BJ (cell line): ENCODE measurements around the gene SEC14L2. TPM values are rescaled to one million over a fixed set of nuclear protein-coding genes. Genes with fewer than 3 reads are reported as not detected.

ENCODE experiments used
- CTCF ChIA-PET: fragments of 350-600 bp; formaldehyde crosslinking; extraction: SDS; loops from one replicate; lab custom pipeline; 2021; ENCODE audit warnings: antibody characterized with exemption, inconsistent platforms; lab: Yijun Ruan, JAX
- POLR2A ChIA-PET: fragments of 300-600 bp; sonication (Branson Sonifier 250); formaldehyde crosslinking; extraction: SDS; loops from one replicate; lab custom pipeline; 2021; ENCODE audit warnings: antibody characterized with exemption; lab: Charles Lee
- DNase-seq: peaks from one replicate; pipeline ENCODE4 v3.0.0-alpha.2; 2011; ENCODE audit warnings: low read depth
- H3K27me3 ChIP-seq: 2 replicates; pipeline ENCODE4 v1.6.0; 2011; ENCODE audit warnings: low read length; ENCODE audit not compliant: control insufficient read depth, insufficient read depth
- H3K36me3 ChIP-seq: 2 replicates; pipeline ENCODE4 v1.5.1; 2011; ENCODE audit warnings: low read length; ENCODE audit not compliant: control insufficient read depth, insufficient read depth
- H3K4me3 ChIP-seq: 2 replicates; pipeline ENCODE4 v1.5.1; 2011; ENCODE audit warnings: low read depth, mild to moderate bottlenecking, control low read depth, low read length
- polyA plus RNA-seq: library from polyadenylated mRNA; depleted of rRNA; stranded (reverse); fragments of >200 nt; gene quantifications from 2 replicates; pipeline ENCODE4 v1.2.3, GENCODE V29; 2011
- TF ChIP-seq, protein P1 (sequence below): IDR thresholded peaks from 2 replicates; pipeline ENCODE4 v1.5.1; 2011; ENCODE audit warnings: low read depth, mild to moderate bottlenecking, control low read depth, inconsistent platforms, low read length, moderate library complexity; ENCODE audit not compliant: insufficient read depth

SEC14L2 gene
- polyA plus RNA-seq, 1 experiment = 20.1 TPM

- H3K27me3 ChIP-seq = no peaks in the 10 kb centered on the region
- TF ChIP-seq, protein P1, sequence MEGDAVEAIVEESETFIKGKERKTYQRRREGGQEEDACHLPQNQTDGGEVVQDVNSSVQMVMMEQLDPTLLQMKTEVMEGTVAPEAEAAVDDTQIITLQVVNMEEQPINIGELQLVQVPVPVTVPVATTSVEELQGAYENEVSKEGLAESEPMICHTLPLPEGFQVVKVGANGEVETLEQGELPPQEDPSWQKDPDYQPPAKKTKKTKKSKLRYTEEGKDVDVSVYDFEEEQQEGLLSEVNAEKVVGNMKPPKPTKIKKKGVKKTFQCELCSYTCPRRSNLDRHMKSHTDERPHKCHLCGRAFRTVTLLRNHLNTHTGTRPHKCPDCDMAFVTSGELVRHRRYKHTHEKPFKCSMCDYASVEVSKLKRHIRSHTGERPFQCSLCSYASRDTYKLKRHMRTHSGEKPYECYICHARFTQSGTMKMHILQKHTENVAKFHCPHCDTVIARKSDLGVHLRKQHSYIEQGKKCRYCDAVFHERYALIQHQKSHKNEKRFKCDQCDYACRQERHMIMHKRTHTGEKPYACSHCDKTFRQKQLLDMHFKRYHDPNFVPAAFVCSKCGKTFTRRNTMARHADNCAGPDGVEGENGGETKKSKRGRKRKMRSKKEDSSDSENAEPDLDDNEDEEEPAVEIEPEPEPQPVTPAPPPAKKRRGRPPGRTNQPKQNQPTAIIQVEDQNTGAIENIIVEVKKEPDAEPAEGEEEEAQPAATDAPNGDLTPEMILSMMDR = no peak
- ChIA-PET POLR2A (no interaction called here), CTCF (interaction anchor here (1.5 kb wide), 1 partner anchor 19 kb away, joined by 4 read pairs; no protein-coding TSS in a partner anchor)
- H3K4me3 ChIP-seq = no peak overlapping the region
- DNase-seq = peak; percentile 52
- H3K36me3 ChIP-seq = peaks cover 13% of the 10 kb centered on the region
These were observed 23.7 kb downstream of the SEC14L2 start for GRCh38 chr22:30420347-30421125.

DNA sequence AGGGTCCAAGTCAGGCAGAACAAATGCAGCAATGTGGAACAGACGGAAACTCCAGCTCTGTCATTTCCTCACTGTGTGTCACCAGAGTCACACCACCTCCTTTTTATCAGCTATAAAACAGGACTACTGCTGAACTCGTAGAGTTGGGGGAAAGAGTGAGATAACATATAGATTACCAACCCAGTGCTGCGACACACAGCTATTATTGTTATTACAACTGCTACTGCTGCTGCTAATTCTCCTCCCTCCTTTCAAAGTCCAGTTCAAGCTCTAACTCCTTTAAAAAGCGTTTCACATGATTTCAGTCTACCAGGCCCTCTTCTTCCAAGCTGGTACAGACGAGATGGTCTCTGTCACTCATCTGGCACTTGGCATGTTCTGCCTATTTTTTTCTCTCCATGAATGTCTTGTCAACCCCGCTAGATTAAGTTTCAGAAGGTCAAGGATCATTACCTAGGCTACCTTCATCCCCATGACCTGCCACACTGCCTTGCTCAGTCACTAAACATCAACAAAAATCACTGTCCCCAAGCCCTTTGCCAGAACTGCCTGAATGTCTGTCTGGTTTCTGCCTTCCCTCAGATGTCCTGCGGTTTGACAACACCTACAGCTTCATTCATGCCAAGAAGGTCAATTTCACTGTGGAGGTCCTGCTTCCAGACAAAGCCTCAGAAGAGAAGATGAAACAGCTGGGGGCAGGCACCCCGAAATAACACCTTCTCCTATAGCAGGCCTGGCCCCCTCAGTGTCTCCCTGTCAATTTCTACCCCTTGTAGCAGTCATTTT is 25.1 kb downstream of the SEC14L2 start:
- no peaks in the 10 kb centered on the region for H3K27me3 ChIP-seq
- no peak for DNase-seq
- no peak overlapping the region for H3K4me3 ChIP-seq
- ChIA-PET POLR2A (interaction anchor here (0.6 to 0.9 kb wide), 2 partner anchors 9 to 13 kb away, joined by 4 to 5 read pairs; no protein-coding TSS in a partner anchor), CTCF (interaction anchor here (0.8 to 6.3 kb wide), 8 partner anchors 8 to 158 kb away, joined by 3 to 37 read pairs (median 3); partner anchors contain the start of gene CASTOR1)
- H3K36me3 ChIP-seq = peaks cover 4% of the 10 kb centered on the region
- TF ChIP-seq, protein P1 = no peak

GRCh38 chr22:30422481-30423300 is 25.9 kb downstream of the SEC14L2 start:
- CTCF ChIA-PET = interaction anchor here (0.6 to 6.3 kb wide), 13 partner anchors 9 to 159 kb away, joined by 3 to 37 read pairs (median 3); partner anchors contain the start of gene CASTOR1
- DNase-seq = peak; percentile 70
- H3K27me3 ChIP-seq = no peaks in the 10 kb centered on the region
- TF ChIP-seq, protein P1 = no peak
- peak overlapping the region; percentile 47 for H3K4me3 ChIP-seq
- POLR2A ChIA-PET = interaction anchor here (0.5 to 0.9 kb wide), 2 partner anchors 14 to 226 kb away, joined by 3 to 4 read pairs; no protein-coding TSS in a partner anchor
- peaks cover under 1% of the 10 kb centered on the region for H3K36me3 ChIP-seq

DNA sequence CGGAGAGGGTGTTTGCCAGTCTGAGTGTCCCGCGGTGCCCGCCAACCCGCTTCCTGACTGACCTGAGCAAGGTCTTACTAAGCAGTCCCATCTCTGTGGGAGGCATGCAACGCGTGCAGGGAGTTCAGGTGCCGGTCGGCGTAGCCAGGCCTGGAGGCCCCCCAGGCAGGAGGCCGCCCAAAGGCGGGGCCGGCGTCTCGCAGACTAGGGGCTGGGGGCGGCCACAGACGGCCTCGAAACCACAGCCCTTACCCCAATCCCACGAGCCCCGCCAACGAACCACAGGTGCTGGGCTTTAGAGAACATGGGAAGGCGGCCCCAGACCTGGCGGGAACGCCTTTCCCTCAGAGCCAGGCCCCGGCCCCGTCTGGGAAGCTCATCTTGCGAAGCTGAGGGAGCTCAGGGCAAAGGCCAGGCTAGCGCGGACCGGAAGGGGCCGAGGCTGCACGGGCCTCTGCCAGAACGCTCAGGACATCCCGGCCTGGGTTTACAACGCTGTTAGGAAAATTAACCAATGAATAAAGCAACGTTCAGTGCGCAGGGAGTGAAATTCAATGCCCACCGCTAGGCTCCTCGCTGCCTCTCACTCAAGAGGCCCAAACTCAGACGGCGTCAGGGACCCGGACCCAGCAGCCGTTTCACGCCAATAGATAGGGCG is 26.6 kb downstream of the SEC14L2 start:
- TF ChIP-seq, protein P1 = no peak
- DNase-seq = no peak
- no peaks in the 10 kb centered on the region; the same call in 1 of the 2 replicates for H3K36me3 ChIP-seq
- POLR2A ChIA-PET = interaction anchor here (0.5 to 0.6 kb wide), 2 partner anchors 25 to 227 kb away, joined by 3 to 4 read pairs; no protein-coding TSS in a partner anchor
- CTCF ChIA-PET = interaction anchor here (1.2 to 6.3 kb wide), 11 partner anchors 9 to 160 kb away, joined by 3 to 37 read pairs (median 10); partner anchors contain the start of genes CASTOR1 and SEC14L2
- peak overlapping the region; percentile 47 for H3K4me3 ChIP-seq
- no peaks in the 10 kb centered on the region for H3K27me3 ChIP-seq
